Activated CD8-positive, alpha-beta memory T cell treated with anti-CD3 and anti-CD28 coated beads, Interleukin-2, amount 50 U/mL, for 4 hours (primary cell): ENCODE data around the gene INSYN1.
"Not testable (repeated sequence)": the region's sequence is repeated elsewhere in the genome, so short reads cannot be mapped to it uniquely, and the experiment has no call there.

ENCODE experiments used
- DNase-seq: peaks from one replicate; pipeline ENCODE4 v3.0.0-alpha.2; 2020

The INSYN1 gene

DNA sequence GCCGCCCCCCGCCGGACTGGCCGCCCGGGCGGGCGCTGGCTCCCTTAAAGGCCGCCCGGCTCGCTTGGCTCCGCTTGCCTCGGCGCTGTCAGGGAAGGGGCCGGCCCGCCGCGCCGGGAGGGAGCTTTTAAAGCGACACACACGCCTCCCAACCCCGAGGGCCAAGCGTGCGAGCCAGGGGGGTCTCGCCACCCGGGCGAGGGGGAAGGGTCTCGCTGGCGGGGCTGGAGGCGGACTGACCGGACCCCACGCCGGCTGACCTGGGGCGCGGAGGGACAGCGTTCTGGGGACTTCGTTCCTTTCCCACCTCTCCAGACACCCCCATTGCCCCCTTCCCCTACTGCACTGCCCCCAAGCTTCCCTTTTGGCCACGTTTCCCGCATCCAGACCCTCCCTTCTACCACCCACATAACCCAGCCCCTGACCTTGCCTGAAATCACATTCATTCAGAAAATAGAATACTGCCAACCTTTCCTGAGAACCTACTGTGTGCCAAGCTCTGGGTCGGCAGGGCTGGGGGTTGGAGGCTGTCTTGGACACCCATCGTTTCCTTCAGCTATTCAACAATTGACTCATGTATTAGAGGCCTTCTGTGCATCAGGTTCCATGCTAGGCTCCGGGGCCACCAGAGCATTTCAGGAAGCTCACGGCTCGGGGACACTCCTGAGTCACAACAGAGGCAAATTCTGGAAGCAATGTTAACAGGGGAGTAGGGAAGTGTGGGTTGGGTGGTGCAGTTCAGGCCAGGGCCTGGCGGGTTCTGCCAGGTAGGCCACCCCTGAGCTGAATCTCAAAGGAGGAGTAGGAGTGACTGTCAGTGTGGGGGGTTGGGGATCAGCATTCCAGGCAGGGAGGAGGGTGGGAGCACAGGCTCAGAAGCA is at the start of gene INSYN1:
TSS of gene INSYN1 (minus strand) at position 102 of the 881 bp plus-strand sequence. CDS start 2,221 bp downstream, outside the sequence.
- no peak for DNase-seq

- no peak for DNase-seq
These were observed 49.4 kb upstream of the INSYN1 start for GRCh38 chr15:73802431-73803041.

GRCh38 chr15:73800662-73801345 is 47.7 kb upstream of the INSYN1 start:
- no peak for DNase-seq

DNA sequence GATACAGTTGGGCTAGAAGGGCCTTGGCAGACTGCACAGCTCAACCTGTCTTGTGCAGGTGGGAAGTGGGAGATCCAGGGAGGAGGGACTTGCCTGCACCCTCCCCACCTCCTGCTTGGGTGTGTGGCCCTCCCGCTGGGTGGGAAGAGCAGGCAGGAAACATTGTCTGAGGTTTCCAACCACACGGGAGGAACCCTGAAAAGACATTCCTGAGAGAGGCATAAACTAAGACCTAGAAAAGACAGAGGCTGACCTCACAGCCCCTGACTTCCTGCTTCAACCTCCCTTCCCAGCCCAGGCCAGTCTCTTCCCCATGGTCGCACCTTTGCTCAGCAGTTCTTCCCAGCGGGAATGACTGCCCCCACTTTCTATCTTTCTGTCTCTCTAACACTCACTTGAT is 46.3 kb upstream of the INSYN1 start:
- no peak for DNase-seq

DNA sequence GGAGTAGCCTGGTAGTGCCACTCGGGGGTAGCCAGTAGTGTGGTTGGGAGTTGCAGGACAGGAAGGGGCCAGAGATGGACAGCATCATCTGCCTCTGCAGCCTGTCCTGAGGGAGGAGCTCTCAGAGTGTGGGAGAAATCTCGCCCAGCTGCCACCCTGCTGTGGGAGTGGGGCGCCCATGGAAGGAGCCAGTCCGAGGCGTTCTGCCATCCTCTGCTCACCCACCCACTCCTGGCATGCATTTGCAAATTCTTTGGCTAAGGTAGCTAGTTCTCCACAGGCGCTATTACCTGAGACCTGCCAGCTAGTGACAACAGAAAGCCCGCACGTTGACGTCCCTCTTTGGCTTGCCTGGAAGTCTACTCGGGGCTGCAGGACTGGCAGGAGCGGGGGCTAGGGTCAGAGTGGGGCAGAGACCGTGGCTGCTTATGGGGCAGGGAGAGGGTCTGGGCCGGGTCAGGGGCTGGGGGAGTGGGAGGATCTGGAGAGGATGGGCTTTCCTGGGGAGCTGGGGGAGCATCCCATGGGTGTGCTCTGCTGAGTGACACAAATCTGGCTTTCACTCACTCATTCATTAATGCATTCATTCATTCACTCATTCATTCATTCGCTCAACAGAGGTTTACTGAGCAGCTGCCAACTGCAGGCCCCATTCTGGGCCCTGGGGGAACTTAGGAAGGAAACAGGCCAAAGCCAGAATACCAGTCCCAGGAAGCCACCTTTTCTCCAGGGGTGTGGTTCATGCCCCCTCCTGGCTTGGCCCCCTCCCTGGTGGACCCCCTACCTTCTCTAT is 44.4 kb upstream of the INSYN1 start:
- no peak for DNase-seq

- no peak for DNase-seq
These were observed 43.2 kb upstream of the INSYN1 start for GRCh38 chr15:73796331-73796831.

GRCh38 chr15:73794443-73795133 is 41.4 kb upstream of the INSYN1 start:
- no peak for DNase-seq

- DNase-seq, result not testable (repeated sequence)
These were observed 39.9 kb upstream of the INSYN1 start for GRCh38 chr15:73792899-73793541.

- DNase-seq, result no peak
These were observed 39.3 kb upstream of the INSYN1 start for GRCh38 chr15:73792415-73792814.

DNA sequence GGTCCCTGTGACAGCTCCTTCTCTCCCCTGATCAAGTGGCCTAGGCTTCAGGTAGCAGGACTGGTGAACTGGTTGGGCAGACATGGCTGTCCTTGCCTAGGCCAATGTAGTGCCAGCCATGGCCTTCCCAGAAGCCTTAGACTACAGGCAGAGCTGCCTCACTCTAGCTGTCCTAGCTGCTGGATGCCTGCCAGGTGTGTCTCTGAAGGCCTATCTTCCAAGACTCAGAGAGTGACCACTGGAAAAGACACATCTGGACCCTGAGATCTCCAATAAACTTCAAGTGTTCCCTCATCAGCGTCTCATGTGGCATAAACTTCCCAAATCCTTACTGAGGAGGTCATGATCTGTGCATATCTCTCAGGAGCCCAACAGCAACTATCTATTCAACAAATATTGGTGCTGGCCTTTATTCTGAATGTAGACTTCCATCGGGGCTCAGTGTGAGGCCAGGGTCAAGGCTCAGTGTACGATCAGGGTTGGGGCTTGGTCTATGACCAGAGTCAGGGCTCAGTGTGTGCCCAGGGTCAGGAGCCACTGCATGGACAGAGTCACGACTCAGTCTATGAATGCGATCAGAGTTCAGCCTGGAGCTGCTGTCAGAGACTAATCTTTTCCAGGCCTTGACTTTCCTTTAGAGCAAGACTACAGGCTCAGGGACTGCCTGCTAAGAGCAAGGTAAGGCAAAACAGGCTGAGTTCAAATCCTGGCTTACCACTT is 36.5 kb upstream of the INSYN1 start:
- DNase-seq, result no peak

- DNase-seq, result no peak
These were observed 34.5 kb upstream of the INSYN1 start for GRCh38 chr15:73787621-73788020.

- no peak for DNase-seq
These were observed 33.4 kb upstream of the INSYN1 start for GRCh38 chr15:73786538-73786937.

DNA sequence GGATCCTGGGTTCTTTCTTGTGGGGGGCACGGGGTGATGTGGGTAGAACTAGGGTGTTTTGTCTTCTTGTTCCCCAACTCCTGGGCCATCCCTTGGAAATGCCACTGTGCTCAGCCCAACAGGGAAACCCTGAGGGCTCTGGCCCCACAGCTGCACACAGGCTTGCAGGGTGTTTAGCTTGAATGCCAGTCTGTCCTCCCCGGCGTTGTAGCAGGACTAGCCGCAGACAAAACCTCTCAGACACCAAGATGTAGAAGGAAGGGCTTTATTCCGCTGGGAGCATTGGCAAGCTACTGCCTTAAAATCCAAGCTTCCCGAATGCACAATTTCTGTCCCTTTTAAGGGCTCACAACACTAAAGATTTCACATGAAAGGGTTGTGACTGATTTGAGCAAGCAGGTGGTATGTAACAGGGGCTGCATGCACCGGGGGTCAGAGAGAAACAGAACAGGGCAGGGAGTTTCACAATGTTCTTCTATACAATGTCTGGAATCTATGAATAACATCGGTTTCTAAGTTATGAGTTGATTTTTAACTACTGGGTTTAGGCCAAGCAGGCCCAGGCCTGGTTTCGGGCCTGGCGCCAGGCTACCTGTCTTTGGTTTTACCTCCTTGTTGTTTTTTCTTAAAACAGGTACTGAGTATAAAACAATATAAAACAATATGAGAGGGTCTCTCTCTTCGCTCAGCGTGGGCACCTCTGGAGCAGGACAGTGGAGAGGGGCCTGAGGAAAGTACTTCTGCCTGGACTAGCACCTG is 32.3 kb upstream of the INSYN1 start:
- not testable (repeated sequence) for DNase-seq

- DNase-seq, result no peak
These were observed 31.1 kb upstream of the INSYN1 start for GRCh38 chr15:73784291-73784690.

- DNase-seq, result no peak
These were observed 29.3 kb upstream of the INSYN1 start for GRCh38 chr15:73782344-73782959.

- DNase-seq, result no peak
These were observed 28.1 kb upstream of the INSYN1 start for GRCh38 chr15:73781038-73781925.

DNA sequence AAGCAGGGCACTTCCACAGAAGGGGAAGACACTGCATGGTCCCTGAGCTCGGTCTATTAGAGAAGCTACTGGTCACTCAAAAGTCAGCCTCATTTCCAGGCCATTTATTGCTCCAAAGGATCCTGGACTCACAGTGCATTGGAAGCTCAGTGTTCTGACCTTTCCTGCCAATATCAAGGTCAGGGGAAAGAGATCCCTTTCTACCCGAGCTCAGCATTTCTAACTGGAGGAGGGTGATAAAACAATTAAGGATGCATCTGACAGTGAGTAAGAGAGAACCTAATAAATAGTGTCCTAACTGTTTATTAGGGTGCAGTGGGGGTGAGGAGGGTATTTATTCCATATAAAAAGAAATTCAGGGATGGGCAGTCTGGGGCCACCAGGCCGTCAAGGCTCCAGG is 26.8 kb upstream of the INSYN1 start:
- DNase-seq, result no peak

- no peak for DNase-seq
These were observed 24.6 kb upstream of the INSYN1 start for GRCh38 chr15:73777741-73778140.

DNA sequence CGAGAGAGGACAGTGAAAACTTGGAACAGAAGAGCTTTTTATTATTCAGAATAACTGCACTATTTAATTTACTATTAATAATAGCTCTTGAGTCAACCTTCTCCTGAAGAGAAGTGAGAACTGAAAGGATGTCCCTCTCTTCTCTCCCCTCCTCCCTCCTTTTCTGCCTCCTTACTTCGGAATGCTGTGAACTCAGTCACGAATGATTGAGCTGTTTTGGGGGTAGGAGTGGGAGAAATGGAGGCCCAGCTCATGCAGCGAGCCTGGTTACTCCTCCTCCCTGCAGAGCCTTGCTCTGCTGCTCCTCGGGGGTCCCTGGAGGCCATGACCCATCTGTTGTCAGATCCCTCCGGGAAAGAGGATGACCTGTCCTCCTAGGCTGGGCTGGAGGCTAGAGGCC is 20.3 kb upstream of the INSYN1 start:
- no peak for DNase-seq
